Ovary (tissue), 3 donors: ENCODE measurements around the gene SOX2.

Experiments used
- CTCF ChIP-seq, 3 donors: fragments of 450-650 bp in 2 of 3; fragments of 200-600 bp in 1 of 3; IDR thresholded peaks; one replicate each; pipeline versions ENCODE4 v1.5.1 to v1.8.0; 2016 to 2022; ENCODE audit warnings: antibody characterized with exemption in 3 of 3, mild to moderate bottlenecking in 1 of 3
- POLR2A ChIP-seq: fragments of 450-650 bp; IDR thresholded peaks from one replicate; pipeline ENCODE4 v1.6.1; 2017; ENCODE audit warnings: antibody characterized with exemption, mild to moderate bottlenecking, moderate library complexity
- donor health status: DM: no; HTN: no; CAD: no.

GRCh38 chr3:181723625-181724191 is 12.0 kb downstream of the SOX2 start:
- TF ChIP-seq CTCF (IDR thresholded peaks at IDR 0.05) (no peak), POLR2A (no peak)
